Measurements from ENCODE around the gene MAP4K1.

MAP4K1 gene

GRCh38 chr19:38549942-38550341, 67.8 kb downstream of the MAP4K1 start:
- TF ChIP-seq CTCF (IDR thresholded peaks at IDR 0.05; ENCODE audit: low read depth, low read length), result no peak
- H3K4me3 ChIP-seq (ENCODE audit: low read depth, low read length), result no peak overlapping the region

- no peak for TF ChIP-seq CTCF (IDR thresholded peaks at IDR 0.05; ENCODE audit: low read depth, low read length)
- no peak overlapping the region for H3K4me3 ChIP-seq (ENCODE audit: low read depth, low read length)
Measured at GRCh38 chr19:38549061-38549460, 68.7 kb downstream of the MAP4K1 start.

GRCh38 chr19:38547421-38547820, 70.3 kb downstream of the MAP4K1 start:
- H3K4me3 ChIP-seq (ENCODE audit: low read depth, low read length), result no peak overlapping the region
- no peak for TF ChIP-seq CTCF (IDR thresholded peaks at IDR 0.05; ENCODE audit: low read depth, low read length)

GRCh38 chr19:38545596-38545995, 72.2 kb downstream of the MAP4K1 start:
- no peak for TF ChIP-seq CTCF (IDR thresholded peaks at IDR 0.05; ENCODE audit: low read depth, low read length)
- no peak overlapping the region for H3K4me3 ChIP-seq (ENCODE audit: low read depth, low read length)

GRCh38 chr19:38544569-38545315, 73.0 kb downstream of the MAP4K1 start:
- H3K4me3 ChIP-seq (ENCODE audit: low read depth, low read length), result no peak overlapping the region
- no peak for TF ChIP-seq CTCF (IDR thresholded peaks at IDR 0.05; ENCODE audit: low read depth, low read length)

GRCh38 chr19:38543807-38544568, 73.8 kb downstream of the MAP4K1 start:
- no peak overlapping the region for H3K4me3 ChIP-seq (ENCODE audit: low read depth, low read length)
- peak; percentile 45 for TF ChIP-seq CTCF (IDR thresholded peaks at IDR 0.05; ENCODE audit: low read depth, low read length)

GRCh38 chr19:38543286-38543806, 74.4 kb downstream of the MAP4K1 start:
- no peak for TF ChIP-seq CTCF (IDR thresholded peaks at IDR 0.05; ENCODE audit: low read depth, low read length)
- H3K4me3 ChIP-seq (ENCODE audit: low read depth, low read length), result no peak overlapping the region

Data from WI38 (cell line).